Measurements from ENCODE around the gene TSPAN1. TPM values are rescaled to one million over a fixed set of nuclear protein-coding genes. Genes with fewer than 3 reads are reported as not detected.

The TSPAN1 gene
- total RNA-seq, 1 experiment from 2014 or later, result not detected

- H3K4me1 ChIP-seq, result peaks cover 3% of the 10 kb centered on the region; the same call in 1 of the 2 replicates
- DNase-seq, result no peak
- no peaks in the 10 kb centered on the region for H3K27me3 ChIP-seq
- no peaks in the 10 kb centered on the region for H3K36me3 ChIP-seq
- H3K4me3 ChIP-seq, result no peak overlapping the region
- H3K27ac ChIP-seq, result no peak overlapping the region
- H3K9me3 ChIP-seq (replicated peaks), result no peaks in the 10 kb centered on the region
Observed at GRCh38 chr1:46150085-46150484, 24.8 kb upstream of the TSPAN1 start.

- Histone ChIP-seq H3K4me1 (peaks cover 3% of the 10 kb centered on the region; the same call in 1 of the 2 replicates), H3K27ac (no peak overlapping the region), H3K4me3 (no peak overlapping the region), H3K27me3 (no peaks in the 10 kb centered on the region), H3K36me3 (no peaks in the 10 kb centered on the region), H3K9me3 (replicated peaks) (no peaks in the 10 kb centered on the region)
- no peak for DNase-seq
Observed at GRCh38 chr1:46152016-46152415, 22.9 kb upstream of the TSPAN1 start.

GRCh38 chr1:46153228-46153627, 21.7 kb upstream of the TSPAN1 start:
- DNase-seq, result no peak
- H3K27me3 ChIP-seq, result no peaks in the 10 kb centered on the region
- peaks cover 3% of the 10 kb centered on the region; the same call in 1 of the 2 replicates for H3K4me1 ChIP-seq
- H3K9me3 ChIP-seq (replicated peaks), result no peaks in the 10 kb centered on the region
- no peak overlapping the region for H3K4me3 ChIP-seq
- no peaks in the 10 kb centered on the region for H3K36me3 ChIP-seq
- H3K27ac ChIP-seq, result no peak overlapping the region

- Histone ChIP-seq H3K9me3 (replicated peaks) (no peaks in the 10 kb centered on the region), H3K27ac (no peak overlapping the region), H3K4me3 (no peak overlapping the region), H3K4me1 (peaks cover 3% of the 10 kb centered on the region; the same call in 1 of the 2 replicates), H3K27me3 (no peaks in the 10 kb centered on the region), H3K36me3 (no peaks in the 10 kb centered on the region)
- no peak for DNase-seq
Observed at GRCh38 chr1:46153732-46154131, 21.2 kb upstream of the TSPAN1 start.

GRCh38 chr1:46157916-46158311, 17.0 kb upstream of the TSPAN1 start:
- no peak for DNase-seq
- no peaks in the 10 kb centered on the region for H3K9me3 ChIP-seq (replicated peaks)
- no peaks in the 10 kb centered on the region for H3K36me3 ChIP-seq
- no peak overlapping the region for H3K4me3 ChIP-seq
- peaks cover 12% of the 10 kb centered on the region for H3K4me1 ChIP-seq
- no peak overlapping the region for H3K27ac ChIP-seq
- H3K27me3 ChIP-seq, result no peaks in the 10 kb centered on the region

- Histone ChIP-seq H3K4me1 (peaks cover 10% of the 10 kb centered on the region), H3K9me3 (replicated peaks) (no peaks in the 10 kb centered on the region), H3K27ac (no peak overlapping the region), H3K36me3 (no peaks in the 10 kb centered on the region), H3K27me3 (no peaks in the 10 kb centered on the region), H3K4me3 (no peak overlapping the region)
- DNase-seq, result no peak
Observed at GRCh38 chr1:46158312-46159281, 16.3 kb upstream of the TSPAN1 start.

GRCh38 chr1:46159516-46159915, 15.4 kb upstream of the TSPAN1 start:
- Histone ChIP-seq H3K4me3 (no peak overlapping the region), H3K9me3 (replicated peaks) (no peaks in the 10 kb centered on the region), H3K27me3 (no peaks in the 10 kb centered on the region), H3K4me1 (peaks cover 10% of the 10 kb centered on the region), H3K27ac (no peak overlapping the region), H3K36me3 (no peaks in the 10 kb centered on the region)
- peak in 1 of 2 experiments; percentile 52 for DNase-seq

- no peak overlapping the region for H3K27ac ChIP-seq
- H3K36me3 ChIP-seq, result no peaks in the 10 kb centered on the region
- H3K27me3 ChIP-seq, result no peaks in the 10 kb centered on the region
- H3K9me3 ChIP-seq (replicated peaks), result no peaks in the 10 kb centered on the region
- no peak for DNase-seq
- peaks cover 10% of the 10 kb centered on the region for H3K4me1 ChIP-seq
- H3K4me3 ChIP-seq, result no peak overlapping the region
Observed at GRCh38 chr1:46160212-46160611, 14.7 kb upstream of the TSPAN1 start.

GRCh38 chr1:46166521-46167462, 8.1 kb upstream of the TSPAN1 start:
- Histone ChIP-seq H3K4me3 (no peak overlapping the region), H3K9me3 (replicated peaks) (no peaks in the 10 kb centered on the region), H3K27ac (no peak overlapping the region), H3K4me1 (0 out of 2 replicates have a peak, but pooled peaks cover 3% of the 10 kb centered on the region), H3K27me3 (no peaks in the 10 kb centered on the region), H3K36me3 (no peaks in the 10 kb centered on the region)
- DNase-seq, result no peak

- Histone ChIP-seq H3K27me3 (no peaks in the 10 kb centered on the region), H3K27ac (no peak overlapping the region), H3K4me3 (no peak overlapping the region), H3K4me1 (peaks cover 7% of the 10 kb centered on the region; the same call in 1 of the 2 replicates), H3K9me3 (replicated peaks) (no peaks in the 10 kb centered on the region), H3K36me3 (no peaks in the 10 kb centered on the region)
- DNase-seq, result no peak
Observed at GRCh38 chr1:46168477-46168876, 6.4 kb upstream of the TSPAN1 start.

GRCh38 chr1:46169811-46170454, 5.0 kb upstream of the TSPAN1 start:
- H3K4me1 ChIP-seq, result peaks cover 19% of the 10 kb centered on the region
- no peaks in the 10 kb centered on the region for H3K27me3 ChIP-seq
- DNase-seq, result no peak
- no peaks in the 10 kb centered on the region for H3K36me3 ChIP-seq
- no peaks in the 10 kb centered on the region for H3K9me3 ChIP-seq (replicated peaks)
- no peak overlapping the region for H3K4me3 ChIP-seq
- no peak overlapping the region for H3K27ac ChIP-seq

- Histone ChIP-seq H3K27ac (no peak overlapping the region), H3K27me3 (no peaks in the 10 kb centered on the region), H3K4me3 (peak overlapping the region; percentile 18), H3K4me1 (peaks cover 21% of the 10 kb centered on the region), H3K9me3 (replicated peaks) (no peaks in the 10 kb centered on the region), H3K36me3 (no peaks in the 10 kb centered on the region)
- DNase-seq, result peak; percentile 49 to 58
Observed at GRCh38 chr1:46171351-46171750, 3.5 kb upstream of the TSPAN1 start.

GRCh38 chr1:46171871-46172270, 3.0 kb upstream of the TSPAN1 start:
- Histone ChIP-seq H3K4me1 (peaks cover 21% of the 10 kb centered on the region), H3K27me3 (no peaks in the 10 kb centered on the region), H3K27ac (no peak overlapping the region), H3K9me3 (replicated peaks) (no peaks in the 10 kb centered on the region), H3K36me3 (no peaks in the 10 kb centered on the region), H3K4me3 (no peak overlapping the region; the same call in 1 of the 2 replicates)
- DNase-seq, result no peak

- Histone ChIP-seq H3K4me1 (peaks cover 21% of the 10 kb centered on the region), H3K36me3 (no peaks in the 10 kb centered on the region), H3K27ac (no peak overlapping the region), H3K4me3 (no peak overlapping the region), H3K9me3 (replicated peaks) (no peaks in the 10 kb centered on the region), H3K27me3 (no peaks in the 10 kb centered on the region)
- no peak for DNase-seq
Observed at GRCh38 chr1:46172321-46172720, 2.6 kb upstream of the TSPAN1 start.
